Measurements from ENCODE around the gene PDSS2.
"Not testable (repeated sequence)": the region's sequence is repeated elsewhere in the genome, so short reads cannot be mapped to it uniquely, and the experiment has no call there.

PDSS2 gene

GRCh38 chr6:107280001-107280400 lies 179.4 kb downstream of the PDSS2 start:
- not testable (repeated sequence) for H3K9me3 ChIP-seq (ENCODE audit: insufficient read depth, low read depth, low read length); H4K12ac ChIP-seq (ENCODE audit: low read depth, low read length); H3K4ac ChIP-seq (ENCODE audit: low read depth, low read length); H3K14ac ChIP-seq (ENCODE audit: low read length); H2BK120ac ChIP-seq (ENCODE audit: insufficient read depth, low read length, poor library complexity); H3K4me3 ChIP-seq (ENCODE audit: low read depth, low read length); H3K4me1 ChIP-seq (ENCODE audit: control insufficient read depth in 1 of 2, insufficient read depth in 2 of 2, low read length in 2 of 2); H3K18ac ChIP-seq (ENCODE audit: low read length); H4K91ac ChIP-seq (ENCODE audit: low read depth, low read length); DNase-seq; H2AFZ ChIP-seq (ENCODE audit: insufficient read depth, low read length, poor library complexity); H2AK5ac ChIP-seq (ENCODE audit: low read length); H3K27ac ChIP-seq (ENCODE audit: low read depth, low read length); H3K79me2 ChIP-seq (ENCODE audit: control insufficient read depth, insufficient read depth, low read length, poor library complexity); H2BK12ac ChIP-seq (ENCODE audit: low read length); H4K8ac ChIP-seq (ENCODE audit: low read depth, low read length); H3K79me1 ChIP-seq (ENCODE audit: low read length); H3K36me3 ChIP-seq (ENCODE audit: control insufficient read depth in 1 of 2, insufficient read depth in 2 of 2, low read length in 2 of 2); H3K27me3 ChIP-seq (ENCODE audit: insufficient read depth, low read length); H3K9ac ChIP-seq (ENCODE audit: low read length); H3K23ac ChIP-seq (ENCODE audit: low read length); H2BK5ac ChIP-seq (ENCODE audit: low read depth, low read length, poor library complexity); H3K4me2 ChIP-seq (ENCODE audit: low read length)
- no CpG with 5 or more reads among the region's 7 CpGs for WGBS (ENCODE audit: extremely low coverage, insufficient coverage, insufficient read length)

DNA sequence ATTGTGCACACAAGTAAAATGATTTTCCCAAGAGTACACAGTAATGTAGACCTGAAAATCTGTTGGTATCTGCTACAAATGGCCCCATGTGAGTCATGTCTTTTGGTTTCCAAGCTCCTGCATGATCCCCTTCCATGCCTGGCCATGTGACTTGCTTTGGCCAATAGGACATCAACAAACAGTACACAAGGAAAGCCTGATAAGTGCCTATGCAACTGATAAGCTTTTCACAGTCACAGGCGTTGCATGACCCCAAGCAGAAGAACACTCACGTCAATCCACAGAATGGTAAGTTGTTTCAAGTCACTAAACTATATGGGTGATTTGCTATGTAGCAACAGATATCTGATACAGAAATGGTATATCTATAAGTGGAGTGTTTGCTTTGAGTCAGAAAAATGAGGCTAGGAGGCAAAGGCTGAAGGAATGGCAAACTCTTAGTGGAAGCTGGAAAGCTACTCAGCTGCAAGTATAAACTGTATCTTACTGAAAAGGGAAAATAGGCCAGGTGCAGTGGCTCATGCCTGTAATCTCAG lies 184.0 kb downstream of the PDSS2 start:
- no peak overlapping the region for H3K4me3 ChIP-seq (ENCODE audit: low read depth, low read length)
- H2BK12ac ChIP-seq (ENCODE audit: low read length): no peak overlapping the region
- H3K27ac ChIP-seq (ENCODE audit: low read depth, low read length): no peak overlapping the region
- no CpG with 5 or more reads among the region's 2 CpGs for WGBS (ENCODE audit: extremely low coverage, insufficient coverage, insufficient read length)
- no peak overlapping the region for H2AK5ac ChIP-seq (ENCODE audit: low read length)
- H3K9ac ChIP-seq (ENCODE audit: low read length): no peak overlapping the region
- no peak overlapping the region for H4K91ac ChIP-seq (ENCODE audit: low read depth, low read length)
- H4K8ac ChIP-seq (ENCODE audit: low read depth, low read length): no peak overlapping the region
- no peak for DNase-seq
- H3K4ac ChIP-seq (ENCODE audit: low read depth, low read length): no peak overlapping the region
- H2BK120ac ChIP-seq (ENCODE audit: insufficient read depth, low read length, poor library complexity): no peak overlapping the region
- H3K18ac ChIP-seq (ENCODE audit: low read length): no peak overlapping the region
- H4K12ac ChIP-seq (ENCODE audit: low read depth, low read length): no peak overlapping the region
- H2BK5ac ChIP-seq (ENCODE audit: low read depth, low read length, poor library complexity): no peak overlapping the region
- H3K14ac ChIP-seq (ENCODE audit: low read length): no peak overlapping the region
- no peak overlapping the region for H2AFZ ChIP-seq (ENCODE audit: insufficient read depth, low read length, poor library complexity)
- H3K79me1 ChIP-seq (ENCODE audit: low read length): peaks cover 3% of the 10 kb centered on the region
- H3K23ac ChIP-seq (ENCODE audit: low read length): no peak overlapping the region
- H3K4me2 ChIP-seq (ENCODE audit: low read length): no peak overlapping the region
- no peaks in the 10 kb centered on the region for H3K36me3 ChIP-seq (ENCODE audit: control insufficient read depth in 1 of 2, insufficient read depth in 2 of 2, low read length in 2 of 2)
- peaks cover 0 to 3% of the 10 kb centered on the region in 2 experiments for H3K4me1 ChIP-seq (ENCODE audit: control insufficient read depth in 1 of 2, insufficient read depth in 2 of 2, low read length in 2 of 2)
- no peaks in the 10 kb centered on the region for H3K9me3 ChIP-seq (ENCODE audit: insufficient read depth, low read depth, low read length)
- H3K79me2 ChIP-seq (ENCODE audit: control insufficient read depth, insufficient read depth, low read length, poor library complexity): no peaks in the 10 kb centered on the region
- H3K27me3 ChIP-seq (ENCODE audit: insufficient read depth, low read length): no peaks in the 10 kb centered on the region

GRCh38 chr6:107274288-107274687 lies 185.1 kb downstream of the PDSS2 start:
- Histone ChIP-seq H4K12ac (ENCODE audit: low read depth, low read length) (no peak overlapping the region), H4K8ac (ENCODE audit: low read depth, low read length) (no peak overlapping the region), H2AFZ (ENCODE audit: insufficient read depth, low read length, poor library complexity) (no peak overlapping the region), H3K27me3 (ENCODE audit: insufficient read depth, low read length) (no peaks in the 10 kb centered on the region), H3K9me3 (ENCODE audit: insufficient read depth, low read depth, low read length) (no peaks in the 10 kb centered on the region), H4K91ac (ENCODE audit: low read depth, low read length) (no peak overlapping the region), H3K9ac (ENCODE audit: low read length) (no peak overlapping the region), H3K4ac (ENCODE audit: low read depth, low read length) (no peak overlapping the region), H3K4me2 (ENCODE audit: low read length) (no peak overlapping the region), H2BK5ac (ENCODE audit: low read depth, low read length, poor library complexity) (no peak overlapping the region), H2BK12ac (ENCODE audit: low read length) (no peak overlapping the region), H3K23ac (ENCODE audit: low read length) (no peak overlapping the region), H2AK5ac (ENCODE audit: low read length) (no peak overlapping the region), H3K79me1 (ENCODE audit: low read length) (peaks cover 3% of the 10 kb centered on the region), H3K79me2 (ENCODE audit: control insufficient read depth, insufficient read depth, low read length, poor library complexity) (no peaks in the 10 kb centered on the region), H2BK120ac (ENCODE audit: insufficient read depth, low read length, poor library complexity) (no peak overlapping the region), H3K4me1 (ENCODE audit: control insufficient read depth in 1 of 2, insufficient read depth in 2 of 2, low read length in 2 of 2) (peaks cover 0 to 3% of the 10 kb centered on the region in 2 experiments), H3K36me3 (ENCODE audit: control insufficient read depth in 1 of 2, insufficient read depth in 2 of 2, low read length in 2 of 2) (no peaks in the 10 kb centered on the region), H3K14ac (ENCODE audit: low read length) (no peak overlapping the region), H3K18ac (ENCODE audit: low read length) (no peak overlapping the region), H3K4me3 (ENCODE audit: low read depth, low read length) (no peak overlapping the region), H3K27ac (ENCODE audit: low read depth, low read length) (no peak overlapping the region)
- no peak for DNase-seq
- WGBS (ENCODE audit: extremely low coverage, insufficient coverage, insufficient read length): no CpG with 5 or more reads among the region's 1 CpG

- DNase-seq: peak; percentile 59 to 85
- no peak overlapping the region for H2BK120ac ChIP-seq (ENCODE audit: insufficient read depth, low read length, poor library complexity)
- H3K4me3 ChIP-seq (ENCODE audit: low read depth, low read length): no peak overlapping the region
- no peak overlapping the region for H2BK5ac ChIP-seq (ENCODE audit: low read depth, low read length, poor library complexity)
- peaks cover 3% of the 10 kb centered on the region for H3K79me1 ChIP-seq (ENCODE audit: low read length)
- H2BK12ac ChIP-seq (ENCODE audit: low read length): no peak overlapping the region
- no peak overlapping the region for H3K14ac ChIP-seq (ENCODE audit: low read length)
- H3K4me2 ChIP-seq (ENCODE audit: low read length): no peak overlapping the region
- no peak overlapping the region for H3K23ac ChIP-seq (ENCODE audit: low read length)
- H3K27me3 ChIP-seq (ENCODE audit: insufficient read depth, low read length): no peaks in the 10 kb centered on the region
- H3K79me2 ChIP-seq (ENCODE audit: control insufficient read depth, insufficient read depth, low read length, poor library complexity): no peaks in the 10 kb centered on the region
- H4K12ac ChIP-seq (ENCODE audit: low read depth, low read length): no peak overlapping the region
- no peaks in the 10 kb centered on the region for H3K36me3 ChIP-seq (ENCODE audit: control insufficient read depth in 1 of 2, insufficient read depth in 2 of 2, low read length in 2 of 2)
- WGBS (ENCODE audit: extremely low coverage, insufficient coverage, insufficient read length): no CpG with 5 or more reads among the region's 2 CpGs
- no peak overlapping the region for H3K9ac ChIP-seq (ENCODE audit: low read length)
- no peak overlapping the region for H2AFZ ChIP-seq (ENCODE audit: insufficient read depth, low read length, poor library complexity)
- no peak overlapping the region for H3K4ac ChIP-seq (ENCODE audit: low read depth, low read length)
- H3K27ac ChIP-seq (ENCODE audit: low read depth, low read length): no peak overlapping the region
- H3K18ac ChIP-seq (ENCODE audit: low read length): no peak overlapping the region
- no peak overlapping the region for H4K91ac ChIP-seq (ENCODE audit: low read depth, low read length)
- no peak overlapping the region for H2AK5ac ChIP-seq (ENCODE audit: low read length)
- H3K9me3 ChIP-seq (ENCODE audit: insufficient read depth, low read depth, low read length): no peaks in the 10 kb centered on the region
- H4K8ac ChIP-seq (ENCODE audit: low read depth, low read length): no peak overlapping the region
- H3K4me1 ChIP-seq (ENCODE audit: control insufficient read depth in 1 of 2, insufficient read depth in 2 of 2, low read length in 2 of 2): peaks cover 2 to 3% of the 10 kb centered on the region in 2 experiments
Measured at GRCh38 chr6:107272246-107272645, 187.1 kb downstream of the PDSS2 start.
